Osteoblast (primary cell): ENCODE data around the gene RALY. TPM values are rescaled to one million over a fixed set of nuclear protein-coding genes. Genes with fewer than 3 reads are reported as not detected.
A peak's percentile ranks its signal among the peaks of the same experiment; 100 is the strongest.
"Not testable (repeated sequence)": the region's sequence is repeated elsewhere in the genome, so short reads cannot be mapped to it uniquely, and the experiment has no call there.

ENCODE experiments used
- DNase-seq: peaks from one replicate; pipeline ENCODE4 v3.0.0; 2011; ENCODE audit warnings: low spot score, mixed read lengths; ENCODE audit not compliant: insufficient read length; ENCODE audit errors: missing footprints
- H2AFZ ChIP-seq: 2 replicates; pipeline ENCODE4 v1.6.0; 2011; ENCODE audit warnings: mild to moderate bottlenecking, low read length
- H3K27ac ChIP-seq: 2 replicates; pipeline ENCODE4 v1.5.1; 2011; ENCODE audit warnings: mild to moderate bottlenecking, low read depth, low read length, moderate library complexity
- H3K27me3 ChIP-seq: 2 replicates; pipeline ENCODE4 v1.6.0; 2012; ENCODE audit warnings: mild to moderate bottlenecking, control low read depth, inconsistent platforms, low read length, moderate library complexity; ENCODE audit not compliant: insufficient read depth
- H3K36me3 ChIP-seq: 2 replicates; pipeline ENCODE4 v1.5.1; 2011; ENCODE audit warnings: mild to moderate bottlenecking, low read length, control low read depth, moderate library complexity; ENCODE audit not compliant: insufficient read depth
- H3K4me1 ChIP-seq: 2 replicates; pipeline ENCODE4 v1.5.1; 2011; ENCODE audit warnings: mild to moderate bottlenecking, low read length, control low read depth, moderate library complexity; ENCODE audit not compliant: insufficient read depth
- H3K4me2 ChIP-seq: 2 replicates; pipeline ENCODE4 v1.6.0; 2011; ENCODE audit warnings: mild to moderate bottlenecking, low read length; ENCODE audit not compliant: insufficient read depth
- H3K4me3 ChIP-seq: fragments of 200-600 bp; sonication (generic); 3 replicates; pipeline ENCODE4 v1.5.1; 2012; ENCODE audit warnings: mild to moderate bottlenecking, low read length, inconsistent platforms; ENCODE audit not compliant: insufficient read depth
- H3K79me2 ChIP-seq: 2 replicates; pipeline ENCODE4 v1.6.0; 2012; ENCODE audit warnings: mild to moderate bottlenecking, low read length, control low read depth, inconsistent platforms; ENCODE audit not compliant: insufficient read depth
- H3K9me3 ChIP-seq: 2 replicates; pipeline ENCODE4 v1.5.1; 2011; ENCODE audit warnings: low read depth, low read length, control low read depth
- H4K20me1 ChIP-seq: 2 replicates; pipeline ENCODE4 v1.6.0; 2012; ENCODE audit warnings: mild to moderate bottlenecking, low read length, control low read depth; ENCODE audit not compliant: insufficient read depth
- CTCF ChIP-seq: IDR thresholded peaks from 2 replicates; pipeline ENCODE4 v1.5.1; 2011; ENCODE audit warnings: mild to moderate bottlenecking, low read depth, low read length, moderate library complexity; ENCODE audit errors: extremely low read depth
- total RNA-seq: library from RNA; depleted of rRNA; stranded (reverse); fragments of >200 nt; gene quantifications from 2 replicates; pipeline ENCODE4 v1.2.3, GENCODE V29; 2012

RALY gene
- total RNA-seq, 1 donor: 77.1 TPM

- peak; percentile 87 for DNase-seq
- no peak overlapping the region for H3K27ac ChIP-seq
- H3K4me3 ChIP-seq: no peak overlapping the region
- peak; percentile 46 for TF ChIP-seq CTCF
- H2AFZ ChIP-seq: no peak overlapping the region
- no peaks in the 10 kb centered on the region for H3K36me3 ChIP-seq
- H4K20me1 ChIP-seq: peaks cover 81% of the 10 kb centered on the region
- no peaks in the 10 kb centered on the region for H3K9me3 ChIP-seq
- peaks cover 82% of the 10 kb centered on the region for H3K79me2 ChIP-seq
- no peaks in the 10 kb centered on the region for H3K27me3 ChIP-seq
- H3K4me1 ChIP-seq: peaks cover 12% of the 10 kb centered on the region
- no peak overlapping the region for H3K4me2 ChIP-seq
Measured at GRCh38 chr20:34022151-34022838, 28.6 kb downstream of the RALY start.

GRCh38 chr20:34022839-34023234 lies 29.1 kb downstream of the RALY start:
- Histone ChIP-seq H3K4me2 (no peak overlapping the region), H3K4me1 (peaks cover 7% of the 10 kb centered on the region), H2AFZ (no peak overlapping the region), H3K36me3 (no peaks in the 10 kb centered on the region), H3K79me2 (peaks cover 87% of the 10 kb centered on the region), H4K20me1 (peaks cover 81% of the 10 kb centered on the region), H3K9me3 (no peaks in the 10 kb centered on the region), H3K27me3 (no peaks in the 10 kb centered on the region), H3K4me3 (no peak overlapping the region), H3K27ac (no peak overlapping the region)
- no peak for TF ChIP-seq CTCF
- peak; percentile 60 for DNase-seq

GRCh38 chr20:34023937-34024722 lies 30.4 kb downstream of the RALY start:
- Histone ChIP-seq H3K27me3 (no peaks in the 10 kb centered on the region), H3K9me3 (no peaks in the 10 kb centered on the region), H3K4me2 (no peak overlapping the region), H3K36me3 (no peaks in the 10 kb centered on the region), H3K27ac (no peak overlapping the region), H4K20me1 (peaks cover 75% of the 10 kb centered on the region), H2AFZ (no peak overlapping the region), H3K4me1 (no peaks in the 10 kb centered on the region), H3K4me3 (no peak overlapping the region), H3K79me2 (peaks cover 85% of the 10 kb centered on the region)
- TF ChIP-seq CTCF: no peak
- DNase-seq: no peak

- no peak overlapping the region for H3K27ac ChIP-seq
- no peak overlapping the region for H3K4me3 ChIP-seq
- H3K9me3 ChIP-seq: no peaks in the 10 kb centered on the region
- H3K36me3 ChIP-seq: no peaks in the 10 kb centered on the region
- H3K27me3 ChIP-seq: no peaks in the 10 kb centered on the region
- peaks cover 73% of the 10 kb centered on the region for H4K20me1 ChIP-seq
- no peak overlapping the region for H3K4me2 ChIP-seq
- H3K79me2 ChIP-seq: peaks cover 86% of the 10 kb centered on the region
- peak; percentile 76 for DNase-seq
- no peak overlapping the region for H2AFZ ChIP-seq
- no peaks in the 10 kb centered on the region for H3K4me1 ChIP-seq
- TF ChIP-seq CTCF: no peak
Measured at GRCh38 chr20:34024723-34025351, 31.1 kb downstream of the RALY start.

GRCh38 chr20:34028013-34028412 lies 34.3 kb downstream of the RALY start:
- H4K20me1 ChIP-seq: peaks cover 63% of the 10 kb centered on the region
- H3K36me3 ChIP-seq, H3K9me3 ChIP-seq, H3K4me1 ChIP-seq, DNase-seq, H3K4me2 ChIP-seq, H3K27ac ChIP-seq, H3K4me3 ChIP-seq, H2AFZ ChIP-seq, H3K27me3 ChIP-seq: not testable (repeated sequence)
- peaks cover 88% of the 10 kb centered on the region for H3K79me2 ChIP-seq
